ENCODE measurements around the gene VPS35L. TPM values are rescaled to one million over a fixed set of nuclear protein-coding genes. Genes with fewer than 3 reads are reported as not detected.

The VPS35L gene
- polyA plus RNA-seq, 1 donor from 2014 or later: 38.2 TPM

DNA sequence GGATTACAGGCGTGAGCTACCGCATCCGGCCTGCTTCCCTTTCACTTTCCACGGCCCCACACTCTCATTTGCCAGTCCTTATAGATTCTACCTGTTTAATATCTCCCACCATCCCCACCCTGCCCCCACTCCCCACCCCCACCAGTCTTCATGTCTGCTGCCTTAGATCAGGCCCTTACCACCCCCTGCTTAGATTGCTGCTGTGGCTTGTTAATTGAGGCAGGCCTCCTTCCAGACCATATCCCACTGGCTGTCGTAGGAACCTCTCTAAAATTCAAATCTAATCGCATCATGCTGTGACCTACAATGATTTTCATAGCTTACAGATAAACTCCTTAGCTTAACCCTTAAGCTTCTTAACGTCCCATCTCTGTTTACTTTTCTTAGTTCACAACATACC lies 167.5 kb downstream of the VPS35L start:
- Mint-ChIP-seq H3K27me3 (no peaks in the 10 kb centered on the region), H3K9me3 (no peaks in the 10 kb centered on the region), H3K27ac (no peak overlapping the region), H3K4me1 (peaks cover 0 to 7% (median 0%) of the 10 kb centered on the region in 3 donors), H3K4me3 (peak overlapping the region in 1 of 4 donors; percentile 27), H3K36me3 (no peaks in the 10 kb centered on the region)

DNA sequence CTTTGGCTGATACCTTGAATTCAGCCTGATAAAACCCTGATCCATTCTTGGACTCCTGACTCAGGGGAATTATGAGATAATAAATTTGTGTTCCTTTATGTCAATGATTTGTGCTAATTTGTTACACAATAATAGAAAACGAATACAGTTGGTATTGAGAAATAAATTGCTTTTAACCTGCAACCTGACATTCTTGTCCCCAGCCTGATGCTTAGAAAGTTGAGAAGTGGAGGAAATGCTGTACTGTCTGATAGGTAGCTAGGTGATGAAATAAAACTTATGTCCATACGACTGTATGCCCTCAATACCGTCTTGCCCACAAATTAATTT lies 173.1 kb downstream of the VPS35L start:
- H3K36me3 Mint-ChIP-seq: peaks cover 2% of the 10 kb centered on the region
- no peaks in the 10 kb centered on the region for H3K9me3 Mint-ChIP-seq
- no peak overlapping the region for H3K27ac Mint-ChIP-seq
- no peak overlapping the region for H3K4me3 Mint-ChIP-seq
- H3K27me3 Mint-ChIP-seq: no peaks in the 10 kb centered on the region
- H3K4me1 Mint-ChIP-seq: no peaks in the 10 kb centered on the region

DNA sequence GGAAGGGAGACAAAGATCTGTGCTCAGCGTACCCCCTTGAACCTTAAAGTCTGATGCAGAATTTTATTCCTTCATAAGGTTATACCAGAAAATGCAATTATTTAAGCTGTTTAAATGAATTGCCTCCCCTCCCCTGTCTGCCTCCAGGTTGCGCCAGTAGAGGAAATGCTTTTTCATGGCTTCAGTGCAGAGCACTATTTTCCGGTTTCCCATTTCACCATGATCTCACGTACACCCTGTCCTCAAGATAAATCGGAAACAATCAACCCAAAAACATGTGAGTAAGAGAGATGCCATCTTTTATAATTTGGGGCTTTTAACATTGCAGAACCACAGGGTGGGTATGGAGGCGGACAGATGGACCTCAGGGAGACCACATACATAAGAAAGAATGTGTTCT lies 178.0 kb downstream of the VPS35L start:
- Mint-ChIP-seq H3K4me1 (no peaks in the 10 kb centered on the region), H3K9me3 (no peaks in the 10 kb centered on the region), H3K36me3 (peaks cover 2% of the 10 kb centered on the region), H3K4me3 (no peak overlapping the region), H3K27me3 (no peaks in the 10 kb centered on the region), H3K27ac (no peak overlapping the region)

DNA sequence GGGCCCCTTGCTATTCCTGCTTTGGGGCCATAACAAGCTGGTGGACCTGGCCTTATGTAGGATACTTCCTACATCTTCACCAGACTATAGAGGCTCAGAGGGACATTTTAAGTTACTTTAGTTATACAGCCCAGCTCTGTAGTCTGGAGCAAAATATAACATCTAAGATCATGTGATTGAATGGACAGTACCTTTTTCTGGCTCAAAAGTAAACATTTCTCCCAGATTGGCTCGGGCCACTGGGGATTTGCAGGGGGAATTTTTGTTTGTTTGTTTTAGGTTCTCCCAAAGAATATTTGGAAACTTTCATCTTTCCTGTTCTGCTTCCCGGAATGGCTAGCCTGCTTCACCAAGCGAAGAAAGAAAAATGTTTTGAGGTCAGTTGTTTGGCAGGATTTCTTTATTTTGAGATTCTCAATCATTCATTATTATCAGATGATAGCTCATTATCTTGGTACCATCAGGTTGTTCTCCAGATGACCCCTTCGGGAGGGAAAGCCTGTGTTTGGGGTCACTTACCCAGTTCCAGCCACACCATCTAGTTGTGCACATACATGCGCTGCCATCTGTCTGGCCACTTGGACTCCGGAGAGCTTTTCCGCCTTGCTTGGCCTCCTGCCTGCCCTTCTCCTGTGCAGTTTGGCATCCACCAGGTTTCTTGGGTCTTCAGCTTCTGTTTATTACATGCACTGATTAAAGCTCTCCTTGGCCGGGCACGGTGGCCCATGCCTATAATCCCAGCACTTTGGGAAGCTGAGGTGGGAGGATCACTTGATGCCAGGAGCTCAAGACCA lies 179.8 kb downstream of the VPS35L start:
- Mint-ChIP-seq H3K36me3 (peaks cover 2% of the 10 kb centered on the region), H3K9me3 (no peaks in the 10 kb centered on the region), H3K27me3 (no peaks in the 10 kb centered on the region), H3K4me3 (no peak overlapping the region), H3K27ac (no peak overlapping the region), H3K4me1 (no peaks in the 10 kb centered on the region)

DNA sequence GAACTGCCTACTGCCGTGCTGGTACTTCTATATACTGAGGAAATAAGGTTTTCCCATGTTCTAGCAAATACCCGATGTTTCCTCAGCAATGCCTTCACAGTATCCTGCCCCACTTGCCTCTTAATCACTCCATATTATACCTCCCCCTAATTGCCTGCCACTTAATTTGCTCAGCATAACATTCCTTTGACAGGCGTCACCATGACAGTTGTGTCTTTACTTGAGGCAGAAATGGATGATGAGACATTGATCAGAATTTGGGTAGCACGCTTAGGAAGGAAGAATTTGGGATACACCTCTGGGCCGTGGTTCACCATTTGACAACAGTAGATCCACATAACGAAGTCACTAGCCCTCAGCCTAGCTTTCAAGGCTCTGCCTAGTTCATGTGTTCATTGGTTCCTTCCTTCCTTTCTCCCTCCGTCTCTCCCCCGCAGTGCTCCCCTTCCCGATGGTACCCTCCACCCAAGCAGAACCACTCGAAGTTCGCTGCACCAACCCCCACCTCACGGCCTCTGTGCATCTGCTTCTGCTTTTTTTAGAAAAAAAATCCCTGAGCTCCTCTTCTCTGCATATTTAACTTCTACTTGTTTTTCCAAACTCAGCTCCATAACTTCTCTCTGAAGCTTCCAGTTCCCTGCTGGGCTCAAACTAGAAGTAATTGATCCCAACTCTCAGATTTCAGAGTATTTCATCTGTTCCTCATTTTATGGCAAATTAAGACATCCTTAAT lies 182.0 kb downstream of the VPS35L start:
- no peak overlapping the region for H3K4me3 Mint-ChIP-seq
- no peaks in the 10 kb centered on the region for H3K9me3 Mint-ChIP-seq
- no peaks in the 10 kb centered on the region for H3K4me1 Mint-ChIP-seq

DNA sequence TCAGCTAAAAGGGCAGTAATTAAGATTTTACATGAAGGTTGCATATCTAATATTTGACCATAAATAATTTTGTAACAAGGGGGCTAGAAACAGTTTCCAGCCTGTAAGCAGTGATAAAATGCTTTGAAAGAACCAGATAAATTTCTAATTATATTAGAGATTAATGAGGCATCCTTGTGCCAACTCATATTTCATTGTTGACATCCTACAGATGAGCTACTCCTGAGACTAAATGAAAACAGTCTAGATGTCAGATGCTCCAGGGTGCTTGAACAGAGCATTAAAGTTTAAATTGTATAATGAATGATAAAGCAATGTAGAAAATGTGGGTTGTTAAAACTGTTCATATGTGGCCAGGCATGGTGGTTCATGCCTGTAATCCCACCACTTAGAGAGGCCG lies 185.9 kb downstream of the VPS35L start:
- Mint-ChIP-seq H3K4me1 (no peaks in the 10 kb centered on the region), H3K9me3 (no peaks in the 10 kb centered on the region), H3K27me3 (no peaks in the 10 kb centered on the region), H3K27ac (no peak overlapping the region), H3K4me3 (no peak overlapping the region), H3K36me3 (no peaks in the 10 kb centered on the region)

More for the DNA sequence above, 182.0 kb downstream of the VPS35L start:
- Mint-ChIP-seq H3K27me3 (no peaks in the 10 kb centered on the region), H3K36me3 (peaks cover 2% of the 10 kb centered on the region), H3K27ac (no peak overlapping the region)

DNA sequence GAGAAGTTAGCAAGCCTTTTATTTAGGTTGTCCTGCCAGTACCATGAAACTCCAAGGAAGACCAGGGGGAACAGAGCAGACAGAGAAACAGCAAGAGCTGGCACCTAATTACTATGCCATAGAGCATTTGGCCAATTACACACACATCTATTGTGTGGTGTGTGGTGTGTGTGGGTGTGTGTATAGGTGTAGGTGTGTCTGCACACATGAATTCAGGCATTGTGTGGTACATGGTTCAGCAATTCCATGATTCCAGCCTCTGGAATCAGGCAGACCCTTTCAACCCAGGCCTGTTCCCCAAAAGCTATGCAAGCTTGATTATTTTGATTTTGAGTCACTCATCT lies 188.3 kb downstream of the VPS35L start:
- Mint-ChIP-seq H3K9me3 (no peaks in the 10 kb centered on the region), H3K4me3 (no peak overlapping the region), H3K27ac (no peak overlapping the region), H3K4me1 (no peaks in the 10 kb centered on the region), H3K36me3 (no peaks in the 10 kb centered on the region), H3K27me3 (peaks cover 1% of the 10 kb centered on the region)

DNA sequence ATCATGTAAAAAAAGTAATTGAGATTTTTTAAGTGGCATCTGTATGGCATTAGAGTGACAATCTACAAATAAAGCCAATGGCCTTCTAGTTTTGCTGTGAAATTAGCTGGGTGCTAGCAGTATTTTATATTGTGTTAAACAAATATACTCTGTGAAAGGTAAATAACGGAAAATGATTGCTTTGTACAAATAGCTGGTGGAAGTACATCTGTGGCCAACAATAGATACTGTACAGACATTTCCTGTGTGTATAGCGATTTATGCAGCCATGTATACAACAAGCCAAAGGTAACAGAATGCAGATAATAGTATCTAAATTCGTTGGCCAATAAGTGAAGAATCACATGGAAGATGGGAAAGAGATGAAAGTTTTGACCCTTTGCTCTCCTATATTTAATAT lies 189.2 kb downstream of the VPS35L start:
- Mint-ChIP-seq H3K36me3 (no peaks in the 10 kb centered on the region), H3K27ac (no peak overlapping the region), H3K4me1 (no peaks in the 10 kb centered on the region)

DNA sequence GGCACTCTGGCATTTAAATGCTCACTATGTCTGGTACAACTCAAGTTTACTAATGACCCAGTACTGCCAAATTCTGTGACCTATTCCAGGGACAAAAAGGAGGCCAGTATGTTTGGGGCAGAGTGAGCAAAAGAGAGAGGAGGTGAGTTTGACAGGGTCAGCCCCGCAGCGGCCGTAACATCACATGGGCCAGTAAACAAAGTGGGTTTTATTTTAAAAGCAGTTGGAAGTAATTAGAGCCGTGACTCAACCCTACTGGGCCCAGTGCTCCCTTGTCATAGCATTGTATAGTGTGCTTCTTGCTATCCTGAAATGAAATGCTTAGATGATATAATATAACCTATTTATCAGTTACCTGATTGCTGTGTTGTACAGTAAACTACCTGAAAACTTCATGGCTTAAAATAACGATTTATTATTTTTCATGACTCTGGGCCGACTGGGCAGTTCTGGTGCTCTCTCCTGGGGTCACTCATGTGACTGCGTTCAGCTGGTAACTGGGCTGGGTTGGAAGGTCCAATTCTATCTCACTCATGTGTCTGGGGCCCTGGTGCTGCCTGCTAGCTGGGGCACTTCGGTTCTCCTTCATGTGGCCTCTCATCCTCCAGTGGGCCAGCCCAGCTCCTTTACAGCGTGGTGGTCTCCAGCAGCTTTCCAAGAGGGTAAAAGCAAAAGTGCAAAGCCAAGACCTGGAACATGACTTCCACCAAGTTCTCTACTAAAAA lies 189.9 kb downstream of the VPS35L start:
- H3K27me3 Mint-ChIP-seq: peaks cover 1% of the 10 kb centered on the region
- H3K27ac Mint-ChIP-seq: no peak overlapping the region
- no peaks in the 10 kb centered on the region for H3K9me3 Mint-ChIP-seq
- no peaks in the 10 kb centered on the region for H3K36me3 Mint-ChIP-seq
- no peaks in the 10 kb centered on the region for H3K4me1 Mint-ChIP-seq
- no peak overlapping the region for H3K4me3 Mint-ChIP-seq

More for the DNA sequence above, 189.2 kb downstream of the VPS35L start:
- Mint-ChIP-seq H3K27me3 (peaks cover 1% of the 10 kb centered on the region), H3K4me3 (no peak overlapping the region), H3K9me3 (no peaks in the 10 kb centered on the region)

DNA sequence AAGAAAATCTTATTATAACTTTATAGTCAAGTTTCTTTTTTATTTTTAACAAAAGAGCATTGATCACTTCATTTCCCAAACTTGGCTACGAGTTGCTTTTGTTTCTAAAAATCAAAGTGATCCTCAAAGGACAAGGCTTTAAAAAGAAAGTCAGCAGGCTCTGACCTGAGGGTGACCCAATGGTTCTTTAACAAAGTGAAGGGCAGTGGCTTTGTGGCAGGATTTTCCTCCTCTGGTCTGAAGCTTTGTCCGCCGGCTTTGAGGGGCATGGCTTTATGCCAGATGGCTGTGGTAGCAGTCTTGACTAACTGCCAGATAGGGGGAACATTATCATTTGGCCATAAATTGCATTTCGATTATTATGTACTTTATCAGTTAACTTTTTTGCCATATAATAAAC lies 191.1 kb downstream of the VPS35L start:
- no peak overlapping the region for H3K27ac Mint-ChIP-seq
- no peaks in the 10 kb centered on the region for H3K9me3 Mint-ChIP-seq
- no peak overlapping the region for H3K4me3 Mint-ChIP-seq
- peaks cover 1% of the 10 kb centered on the region for H3K27me3 Mint-ChIP-seq
- no peaks in the 10 kb centered on the region for H3K36me3 Mint-ChIP-seq
- no peaks in the 10 kb centered on the region for H3K4me1 Mint-ChIP-seq

DNA sequence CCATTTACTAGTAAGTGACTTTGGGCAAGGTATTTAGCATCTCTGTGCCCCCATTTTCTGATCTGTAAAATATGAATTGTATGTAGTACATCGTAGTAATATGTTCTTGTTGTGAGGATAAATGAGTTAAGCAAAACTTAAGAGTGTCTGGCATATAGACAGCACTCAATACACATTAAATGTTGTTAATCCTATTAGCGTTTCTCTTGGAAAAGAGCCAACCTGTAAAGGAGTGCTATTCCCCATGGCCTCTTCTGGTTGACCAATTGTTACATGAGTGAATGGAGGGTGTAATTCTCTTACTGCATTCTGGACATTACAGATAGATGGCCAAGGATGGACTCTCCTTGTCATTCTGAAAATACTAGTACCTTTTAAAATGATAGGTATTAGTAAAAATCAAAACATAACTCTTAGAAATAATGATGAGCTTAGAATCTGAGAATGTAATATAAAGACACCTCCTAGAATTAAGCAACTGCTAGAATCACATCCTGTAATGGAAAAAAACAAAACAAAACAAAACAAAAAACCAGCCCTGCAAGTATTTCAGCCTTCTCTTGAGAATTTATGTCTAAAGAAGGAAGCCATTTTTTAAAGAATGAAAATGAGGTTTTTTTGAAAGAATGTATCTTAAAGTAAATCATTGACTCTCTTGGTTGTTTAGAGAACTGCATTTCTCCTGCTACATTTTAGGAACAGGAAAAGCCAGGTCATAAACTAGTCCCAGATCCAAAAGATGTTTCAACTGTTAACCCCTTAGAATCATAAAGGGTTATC lies 193.1 kb downstream of the VPS35L start:
- Mint-ChIP-seq H3K4me3 (no peak overlapping the region), H3K9me3 (no peaks in the 10 kb centered on the region), H3K4me1 (no peaks in the 10 kb centered on the region), H3K27ac (no peak overlapping the region), H3K27me3 (peaks cover 1% of the 10 kb centered on the region), H3K36me3 (no peaks in the 10 kb centered on the region)

DNA sequence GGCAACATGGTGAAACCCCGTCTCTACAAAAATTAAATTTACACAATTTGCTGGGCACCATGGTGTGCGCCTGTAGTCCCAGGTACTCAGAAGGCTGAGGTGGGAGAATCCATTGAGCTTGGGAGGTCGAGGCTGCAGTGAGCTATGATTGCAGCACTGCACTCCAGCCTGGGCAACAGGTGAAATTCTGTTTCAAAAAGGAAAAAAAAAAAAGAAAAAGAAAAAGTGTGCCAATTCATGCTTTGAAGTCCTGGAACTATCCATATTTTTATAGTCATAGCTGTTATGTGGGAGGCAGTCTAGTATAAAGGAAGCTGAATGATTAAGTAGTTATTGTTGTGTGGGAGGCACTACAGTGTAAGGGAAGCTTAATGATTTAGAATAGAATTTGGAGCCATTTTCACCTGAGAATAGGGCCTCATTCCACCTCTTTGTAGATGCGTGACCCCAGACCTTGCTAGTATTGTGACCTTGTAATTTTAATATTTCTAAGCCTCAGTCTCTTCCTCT lies 194.1 kb downstream of the VPS35L start:
- Mint-ChIP-seq H3K36me3 (no peaks in the 10 kb centered on the region), H3K4me3 (no peak overlapping the region), H3K4me1 (no peaks in the 10 kb centered on the region), H3K27ac (no peak overlapping the region), H3K9me3 (no peaks in the 10 kb centered on the region), H3K27me3 (peaks cover 1% of the 10 kb centered on the region)
